NCI-H510A treated with DMSO at 0.1 percent for 48 hours (cell line): ENCODE measurements around the gene GABBR2.

ENCODE experiments used
- DNase-seq: peaks from one replicate; lab custom pipeline; 2025; lab: John Stamatoyannopoulos, UW

GABBR2 gene

GRCh38 chr9:98708933-98709911 lies at the start of gene GABBR2:
GABBR2 (minus strand) TSS chr9:98708935; CDS start chr9:98708737, 198 bp downstream.
- peak; percentile 39 for DNase-seq

- DNase-seq = no peak
These were observed 46.4 kb upstream of the GABBR2 start for GRCh38 chr9:98755006-98755618.

DNA sequence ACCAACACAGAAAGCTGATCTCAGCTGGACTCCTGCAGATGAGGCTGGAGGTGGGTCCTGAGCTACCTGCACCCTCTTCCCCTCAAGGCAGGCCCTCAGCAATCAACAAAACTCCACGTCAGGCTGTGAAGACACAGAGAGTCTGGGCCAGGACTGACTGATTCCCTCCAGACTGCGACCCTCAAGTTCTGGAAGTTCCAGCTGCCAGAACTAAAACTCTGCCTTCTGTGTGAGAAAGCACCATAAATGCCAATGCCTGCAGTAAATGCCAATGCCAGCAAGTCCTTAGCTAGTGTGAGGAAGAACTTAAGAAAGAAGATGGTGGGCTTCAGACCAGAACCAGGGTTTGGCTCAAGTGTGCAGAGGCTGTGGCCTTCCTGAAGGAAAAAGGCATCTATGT lies 42.5 kb upstream of the GABBR2 start:
- DNase-seq = no peak

DNA sequence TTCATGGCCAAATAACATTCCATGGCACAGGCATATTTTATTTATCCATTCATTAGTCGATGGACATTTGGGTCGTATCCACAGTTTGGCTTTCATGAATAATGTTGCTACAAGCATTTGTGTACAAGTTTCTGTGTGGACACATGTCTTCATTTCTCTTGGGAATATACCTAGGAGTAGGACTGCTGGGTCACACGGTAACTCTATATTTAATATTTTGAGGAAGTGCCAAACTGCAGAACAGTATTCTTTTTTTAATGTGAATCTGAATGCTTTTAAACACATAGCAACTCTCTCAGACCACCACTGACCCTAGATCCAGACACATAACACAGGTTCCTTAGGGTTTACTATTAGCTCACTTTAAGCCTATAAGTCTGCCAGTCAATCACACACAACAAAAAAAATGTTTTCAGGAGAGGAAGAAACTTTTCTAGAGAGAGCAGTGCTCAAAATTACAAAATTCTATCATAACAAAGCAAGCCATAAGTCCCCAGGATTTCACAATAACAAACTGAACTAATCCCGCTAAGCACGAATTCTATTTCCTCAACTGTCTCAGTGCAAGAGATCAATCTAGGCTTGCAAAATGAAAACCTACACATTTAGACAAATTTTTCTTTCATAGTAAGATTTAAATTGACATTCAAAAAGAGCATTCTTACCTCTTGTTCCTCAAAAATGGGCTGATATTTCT lies 41.8 kb upstream of the GABBR2 start:
- no peak for DNase-seq

GRCh38 chr9:98747476-98747875 lies 38.7 kb upstream of the GABBR2 start:
- DNase-seq = no peak

GRCh38 chr9:98745470-98745869 lies 36.7 kb upstream of the GABBR2 start:
- no peak for DNase-seq

GRCh38 chr9:98743818-98744611 lies 35.3 kb upstream of the GABBR2 start:
- no peak for DNase-seq

DNA sequence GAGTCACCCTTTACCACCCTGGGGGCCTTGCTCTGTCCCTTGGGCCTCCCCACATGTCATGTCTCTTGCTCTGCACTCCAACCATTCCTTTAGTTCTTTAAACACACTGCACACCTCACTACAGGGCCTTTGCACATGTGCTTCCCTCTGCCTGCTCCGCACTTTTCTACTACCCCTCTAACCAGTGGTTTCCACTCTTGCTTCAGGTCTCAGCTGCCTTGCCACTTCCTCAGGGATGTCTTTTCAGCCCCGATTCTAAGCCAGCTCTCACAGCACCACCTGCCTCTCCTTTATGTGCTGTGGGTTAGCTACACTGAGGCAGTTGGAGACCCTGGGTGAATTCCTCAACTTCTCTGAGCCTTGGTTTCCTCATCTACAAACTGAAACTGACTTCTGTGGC lies 34.6 kb upstream of the GABBR2 start:
- DNase-seq = no peak

DNA sequence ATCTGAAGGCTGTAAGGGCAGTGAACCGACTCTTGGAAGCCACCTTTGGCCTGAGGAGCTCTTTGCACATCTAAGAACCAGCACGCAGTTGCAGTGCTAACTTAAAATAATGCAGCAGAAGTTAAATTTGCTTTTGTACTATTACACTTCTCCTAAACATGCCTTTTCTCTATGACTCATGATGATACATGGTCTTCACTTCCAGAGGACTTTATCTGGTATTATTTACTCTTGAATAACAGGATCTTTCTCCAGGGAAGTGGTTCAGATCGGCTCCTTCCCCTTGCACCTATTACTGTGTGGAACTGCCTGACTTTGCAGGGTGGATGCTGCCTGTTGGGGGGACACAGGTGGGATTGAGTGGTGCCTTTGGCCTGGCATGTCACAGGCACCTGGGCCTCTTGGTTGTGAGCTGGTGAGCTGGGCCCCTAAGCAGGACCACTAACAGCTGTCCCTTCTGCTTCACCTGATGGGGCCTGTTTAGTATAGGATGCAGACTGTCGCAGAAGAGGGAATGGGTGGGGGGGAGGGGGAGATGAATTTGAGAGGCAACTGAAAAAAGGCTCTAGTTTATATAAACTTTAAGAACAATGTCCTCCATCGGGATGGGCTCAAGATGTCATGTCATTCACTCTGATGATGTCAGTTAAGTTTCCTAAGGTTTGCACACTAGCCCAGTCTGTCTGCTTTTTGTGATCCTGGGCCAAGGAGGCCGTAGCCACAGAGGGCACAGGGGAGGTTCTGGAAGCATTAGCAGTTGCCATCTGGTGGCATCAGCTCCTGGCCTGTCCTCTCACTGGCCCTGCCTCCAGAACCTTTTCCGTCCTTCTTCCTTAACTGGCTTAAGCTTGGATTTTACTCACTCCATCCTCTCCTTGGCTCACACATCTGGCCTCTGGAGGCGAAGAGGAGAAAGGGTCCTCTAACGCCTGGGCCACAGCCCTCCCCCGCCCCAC lies 33.9 kb upstream of the GABBR2 start:
- no peak for DNase-seq

GRCh38 chr9:98740226-98740881 lies 31.6 kb upstream of the GABBR2 start:
- DNase-seq = no peak

DNA sequence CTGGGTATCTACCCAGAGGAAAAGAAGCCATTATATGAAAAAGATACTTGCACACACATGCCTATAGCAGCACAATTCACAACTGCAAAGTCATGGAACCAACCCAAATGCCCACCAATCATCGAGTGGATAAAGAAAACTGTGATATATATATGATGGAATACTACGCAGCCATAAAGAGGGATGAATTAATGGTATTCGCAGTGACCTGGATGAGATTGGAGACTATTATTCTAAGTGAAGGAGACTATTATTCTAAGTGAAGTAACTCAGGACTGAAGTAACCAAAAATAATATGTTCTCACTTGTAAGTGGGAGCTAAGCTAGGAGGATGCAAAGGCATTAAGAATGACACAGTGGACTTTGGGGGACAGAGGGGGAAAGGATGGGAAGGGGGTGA lies 30.0 kb upstream of the GABBR2 start:
- DNase-seq = no peak

DNA sequence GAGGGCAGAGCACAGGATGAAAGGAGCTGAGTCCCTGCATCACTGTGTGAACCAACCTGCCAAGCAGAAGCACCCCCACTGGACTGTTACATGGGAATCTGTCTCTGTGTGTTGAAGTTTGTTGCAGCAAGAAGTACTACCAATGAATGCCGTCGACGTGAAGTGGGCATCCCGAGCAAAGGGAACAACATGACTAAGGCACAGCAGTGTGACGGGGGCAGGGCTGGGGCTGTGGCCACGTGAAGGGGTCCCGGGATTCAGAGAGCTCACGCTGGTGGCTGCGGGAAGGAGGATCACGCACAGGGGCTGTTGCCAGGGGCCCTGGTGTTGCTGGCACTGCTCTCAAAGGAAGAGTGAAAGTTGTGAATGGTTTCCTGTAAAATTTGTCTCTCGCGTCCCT lies 27.5 kb upstream of the GABBR2 start:
- no peak for DNase-seq

- DNase-seq = no peak
These were observed 24.1 kb upstream of the GABBR2 start for GRCh38 chr9:98732801-98733200.

GRCh38 chr9:98732091-98732490 lies 23.4 kb upstream of the GABBR2 start:
- DNase-seq = no peak

- no peak for DNase-seq
These were observed 22.1 kb upstream of the GABBR2 start for GRCh38 chr9:98730871-98731270.

GRCh38 chr9:98728500-98728899 lies 19.8 kb upstream of the GABBR2 start:
- no peak for DNase-seq

GRCh38 chr9:98727428-98727827 lies 18.7 kb upstream of the GABBR2 start:
- no peak for DNase-seq

DNA sequence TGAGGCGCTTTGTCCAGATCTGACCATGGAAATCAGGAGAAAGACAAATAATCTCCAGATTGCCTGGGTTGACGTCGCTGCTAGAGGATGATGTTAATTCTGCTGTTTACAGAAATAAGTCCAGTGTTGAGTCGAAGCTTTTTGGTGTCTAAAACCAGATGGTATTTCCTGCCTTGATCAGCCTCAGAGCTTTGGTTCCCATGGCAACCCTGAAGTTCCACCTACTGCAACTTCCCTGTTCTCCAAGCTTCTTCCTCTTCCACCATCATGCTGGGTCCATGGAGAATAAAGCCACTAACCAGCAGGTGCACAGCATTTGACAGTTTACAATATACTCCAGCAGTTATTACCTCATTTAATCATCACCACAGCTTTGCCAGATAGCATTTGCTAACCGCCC lies 18.0 kb upstream of the GABBR2 start:
- DNase-seq = no peak

DNA sequence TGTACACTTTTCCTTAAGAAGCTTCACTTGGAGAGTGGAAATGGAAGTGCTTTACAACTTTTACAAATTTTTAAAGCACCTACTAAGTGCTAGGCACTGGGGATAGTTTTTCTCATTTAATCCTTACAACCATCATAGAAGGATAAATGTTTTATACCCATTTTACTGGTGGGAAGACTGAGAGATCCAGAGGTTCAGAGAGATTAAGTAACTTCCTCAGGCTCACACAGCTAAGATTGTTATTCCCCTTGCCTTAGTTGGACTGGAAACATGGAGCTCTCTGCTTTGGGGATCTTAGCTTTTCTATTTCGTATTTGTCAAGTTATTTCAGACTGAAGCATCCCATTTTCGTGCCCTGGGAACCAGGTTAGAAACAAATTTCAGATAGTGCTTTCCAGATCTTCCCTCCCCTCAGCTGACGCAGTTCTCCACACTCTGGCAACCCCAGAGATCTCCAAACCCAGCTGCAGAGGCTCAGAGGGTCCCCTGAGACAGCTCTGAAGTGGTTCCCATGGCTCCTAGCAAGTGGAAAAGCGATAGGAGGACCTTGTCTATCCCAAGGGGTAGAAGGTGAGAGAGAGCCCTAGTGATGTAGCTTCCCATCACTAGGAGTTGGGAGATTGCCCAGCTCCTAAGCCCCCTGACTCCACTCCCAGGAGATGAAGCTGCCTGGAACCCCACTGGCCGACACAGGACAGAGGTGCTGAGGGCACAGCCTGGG lies 16.2 kb upstream of the GABBR2 start:
- DNase-seq = no peak

GRCh38 chr9:98721643-98722042 lies 12.9 kb upstream of the GABBR2 start:
- no peak for DNase-seq
